Nephron (organoid): ENCODE measurements around the gene KRTAP10-11.
"Not testable (repeated sequence)": the region's sequence is repeated elsewhere in the genome, so short reads cannot be mapped to it uniquely, and the experiment has no call there.

Experiments
- H3K27ac Mint-ChIP-seq, 3 experiments: 2 replicates each; pipeline ENCODE4 v1.8.0; 2020; ENCODE audit warnings: mixed read lengths in 3 of 3, mild to moderate bottlenecking in 2 of 3, moderate library complexity in 1 of 3
- H3K27me3 Mint-ChIP-seq: 2 replicates; pipeline ENCODE4 v1.8.0; 2021; ENCODE audit warnings: low read depth, mild to moderate bottlenecking, moderate library complexity, mixed read lengths
- H3K36me3 Mint-ChIP-seq: 2 replicates; pipeline ENCODE4 v1.8.0; 2020; ENCODE audit warnings: low read depth, mixed read lengths
- H3K4me1 Mint-ChIP-seq: 2 replicates; pipeline ENCODE4 v1.8.0; 2020; ENCODE audit warnings: mixed read lengths
- H3K4me3 Mint-ChIP-seq, 3 experiments: 2 replicates each; pipeline ENCODE4 v1.8.0; 2020; ENCODE audit warnings: mild to moderate bottlenecking in 3 of 3, mixed read lengths in 3 of 3, moderate library complexity in 2 of 3
- H3K9me3 Mint-ChIP-seq: 2 replicates; pipeline ENCODE4 v1.8.0; 2020; ENCODE audit warnings: mixed read lengths
- TF ChIP-seq, protein P1 (sequence below), 3 experiments: fragments of 200-600 bp; sonication (generic); IDR thresholded peaks; one replicate each; pipeline ENCODE4 v1.5.0; 2021; ENCODE audit warnings: antibody characterized with exemption in 3 of 3; ENCODE audit not compliant: unreplicated experiment in 3 of 3

Gene KRTAP10-11

DNA sequence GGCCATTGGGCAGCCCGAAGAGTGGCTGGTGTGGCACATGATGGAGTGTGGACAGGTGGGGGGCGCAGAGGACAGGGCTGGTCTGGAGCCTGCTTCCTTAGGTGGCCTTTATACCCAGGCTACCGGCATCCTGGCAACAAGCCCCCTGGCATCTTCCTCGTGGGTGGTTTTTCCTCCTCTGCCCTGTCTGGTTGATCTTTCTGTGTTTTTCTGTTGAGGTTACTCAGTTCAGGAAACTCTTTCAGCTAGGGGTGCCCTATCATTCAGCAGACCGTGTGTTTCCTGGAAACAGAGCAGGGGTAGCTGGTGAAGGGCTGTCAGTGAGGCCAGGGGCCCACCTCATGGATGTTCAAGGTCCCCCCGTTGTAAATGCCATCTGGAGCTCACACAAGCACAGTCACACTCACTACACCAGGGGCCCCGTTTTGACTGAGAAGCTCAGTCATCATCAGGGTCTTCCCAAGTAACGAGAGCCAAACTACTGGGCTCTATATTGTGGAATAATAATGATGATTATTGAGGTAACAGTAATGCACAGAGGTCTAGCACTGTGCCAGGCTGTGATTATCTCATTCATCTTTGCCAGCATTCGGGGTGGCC, 8.5 kb downstream of the KRTAP10-11 start, which contains the start of gene KRTAP12-4:
Gene KRTAP12-4, minus strand, starts transcription at position 84 of the 600 bp plus-strand sequence. Its CDS starts 45 bp downstream, at position 39.
- Mint-ChIP-seq H3K4me1 (no peaks in the 10 kb centered on the region), H3K36me3 (no peaks in the 10 kb centered on the region)

DNA sequence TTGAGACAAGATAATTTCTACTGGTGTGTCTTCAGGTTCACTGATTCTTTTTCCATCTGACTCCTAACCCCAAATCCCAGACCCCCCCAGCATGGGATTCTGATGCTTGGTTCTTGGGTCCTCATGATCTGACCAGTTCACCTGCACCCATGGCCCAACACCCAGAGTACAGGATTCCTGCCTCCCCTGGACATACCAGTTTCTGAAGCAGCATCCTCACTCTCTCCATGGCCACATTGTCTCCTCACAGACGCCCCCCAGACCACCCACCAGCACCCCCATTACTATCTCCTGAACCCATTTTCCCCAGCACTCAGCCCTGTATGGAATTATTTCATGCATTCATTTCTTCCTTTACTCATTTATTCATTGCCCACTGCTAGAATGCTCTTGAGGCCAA, 10.7 kb downstream of the KRTAP10-11 start:
- Mint-ChIP-seq H3K27me3 (peaks cover 9% of the 10 kb centered on the region), H3K9me3 (peaks cover 41% of the 10 kb centered on the region), H3K36me3 (no peaks in the 10 kb centered on the region), H3K27ac (no peak overlapping the region), H3K4me1 (no peaks in the 10 kb centered on the region), H3K4me3 (no peak overlapping the region)
- TF ChIP-seq, protein P1, sequence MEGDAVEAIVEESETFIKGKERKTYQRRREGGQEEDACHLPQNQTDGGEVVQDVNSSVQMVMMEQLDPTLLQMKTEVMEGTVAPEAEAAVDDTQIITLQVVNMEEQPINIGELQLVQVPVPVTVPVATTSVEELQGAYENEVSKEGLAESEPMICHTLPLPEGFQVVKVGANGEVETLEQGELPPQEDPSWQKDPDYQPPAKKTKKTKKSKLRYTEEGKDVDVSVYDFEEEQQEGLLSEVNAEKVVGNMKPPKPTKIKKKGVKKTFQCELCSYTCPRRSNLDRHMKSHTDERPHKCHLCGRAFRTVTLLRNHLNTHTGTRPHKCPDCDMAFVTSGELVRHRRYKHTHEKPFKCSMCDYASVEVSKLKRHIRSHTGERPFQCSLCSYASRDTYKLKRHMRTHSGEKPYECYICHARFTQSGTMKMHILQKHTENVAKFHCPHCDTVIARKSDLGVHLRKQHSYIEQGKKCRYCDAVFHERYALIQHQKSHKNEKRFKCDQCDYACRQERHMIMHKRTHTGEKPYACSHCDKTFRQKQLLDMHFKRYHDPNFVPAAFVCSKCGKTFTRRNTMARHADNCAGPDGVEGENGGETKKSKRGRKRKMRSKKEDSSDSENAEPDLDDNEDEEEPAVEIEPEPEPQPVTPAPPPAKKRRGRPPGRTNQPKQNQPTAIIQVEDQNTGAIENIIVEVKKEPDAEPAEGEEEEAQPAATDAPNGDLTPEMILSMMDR (IDR thresholded peaks at IDR 0.05; ENCODE audit: unreplicated experiment in 3 of 3), result no peak

More for the DNA sequence above, 8.5 kb downstream of the KRTAP10-11 start, which contains the start of gene KRTAP12-4:
- peaks cover 14% of the 10 kb centered on the region for H3K27me3 Mint-ChIP-seq
- H3K9me3 Mint-ChIP-seq, result peaks cover 34% of the 10 kb centered on the region
- H3K4me3 Mint-ChIP-seq, result no peak within 1 kb of the TSS
- no peak within 1 kb of the TSS for H3K27ac Mint-ChIP-seq
- TF ChIP-seq, protein P1 (IDR thresholded peaks at IDR 0.05; ENCODE audit: unreplicated experiment in 3 of 3), result no peak

DNA sequence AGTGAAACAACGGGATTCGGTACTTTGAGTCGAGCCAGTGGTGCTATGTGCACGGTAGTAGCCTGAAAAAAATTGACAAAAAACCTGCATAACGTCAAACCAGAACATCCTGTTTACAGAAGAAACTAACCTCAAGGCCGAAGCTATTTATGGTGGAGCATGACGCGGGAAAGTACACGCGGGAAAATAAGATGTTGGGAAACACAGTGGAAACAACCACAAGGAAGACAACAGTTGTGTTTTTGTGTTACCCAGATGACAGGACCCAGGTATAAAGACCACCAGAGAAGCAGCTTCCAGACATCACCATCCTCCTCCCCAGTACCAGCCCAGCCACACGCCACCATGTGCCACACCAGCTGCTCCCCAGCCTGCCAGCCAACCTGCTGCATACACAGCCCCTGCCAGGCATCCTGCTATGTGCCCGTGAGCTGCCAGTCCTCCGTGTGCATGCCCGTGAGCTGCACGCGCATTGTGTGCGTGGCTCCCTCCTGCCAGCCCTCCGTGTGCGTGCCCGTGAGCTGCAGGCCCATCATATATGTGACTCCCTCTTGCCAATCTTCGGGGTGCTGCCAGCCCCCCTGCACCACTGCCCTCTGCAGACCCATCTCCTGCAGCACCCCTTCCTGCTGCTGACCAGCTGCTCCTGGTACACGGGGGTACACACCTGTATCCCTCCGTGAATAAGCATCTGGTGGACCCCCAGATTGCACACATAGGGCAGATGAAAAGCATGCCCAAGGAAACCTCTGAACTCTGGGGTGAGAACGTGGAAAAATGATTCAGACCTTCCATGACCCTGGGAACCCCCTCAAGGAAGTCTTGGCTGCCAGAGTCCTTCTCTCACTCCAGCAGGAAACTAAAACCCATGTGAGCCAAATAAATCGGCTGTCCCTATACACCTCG, 11.7 kb downstream of the KRTAP10-11 start, which contains the start of gene KRTAP12-3:
Gene KRTAP12-3, plus strand, starts transcription at position 298 of the 906 bp plus-strand sequence. Its CDS starts 48 bp downstream, at position 346.
- no peak within 1 kb of the TSS for H3K4me3 Mint-ChIP-seq
- no peaks in the 10 kb centered on the region for H3K4me1 Mint-ChIP-seq
- H3K27ac Mint-ChIP-seq, result no peak within 1 kb of the TSS
- peaks cover 43% of the 10 kb centered on the region for H3K9me3 Mint-ChIP-seq
- no peaks in the 10 kb centered on the region for H3K36me3 Mint-ChIP-seq
- H3K27me3 Mint-ChIP-seq, result peaks cover 6% of the 10 kb centered on the region
- TF ChIP-seq, protein P1 (IDR thresholded peaks at IDR 0.05; ENCODE audit: unreplicated experiment in 3 of 3), result no peak

DNA sequence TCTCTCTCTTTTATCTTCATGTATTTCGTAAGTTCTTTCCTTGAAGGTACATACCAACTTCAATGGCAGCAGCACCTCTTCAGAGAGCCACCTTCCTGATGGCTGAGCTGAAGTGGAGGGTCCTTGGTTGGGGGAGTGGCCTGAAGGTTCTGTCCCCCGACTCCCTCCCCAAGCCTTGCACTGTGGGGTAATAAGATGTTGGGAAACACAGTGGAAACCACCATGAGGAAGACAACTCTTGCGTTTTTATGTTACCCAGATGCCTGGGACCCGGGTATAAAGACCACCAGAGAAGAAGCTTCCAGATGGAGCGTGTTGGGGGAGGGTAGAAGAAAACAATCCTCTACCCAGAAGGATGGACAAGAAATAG, 12.3 kb downstream of the KRTAP10-11 start:
- TF ChIP-seq, protein P1 (IDR thresholded peaks at IDR 0.05; ENCODE audit: unreplicated experiment in 3 of 3), result no peak
- H3K9me3 Mint-ChIP-seq, result peaks cover 42% of the 10 kb centered on the region
- peaks cover 4% of the 10 kb centered on the region for H3K27me3 Mint-ChIP-seq
- H3K4me3 Mint-ChIP-seq, result no peak overlapping the region
- no peaks in the 10 kb centered on the region for H3K4me1 Mint-ChIP-seq
- H3K27ac Mint-ChIP-seq, result no peak overlapping the region
- no peaks in the 10 kb centered on the region for H3K36me3 Mint-ChIP-seq

DNA sequence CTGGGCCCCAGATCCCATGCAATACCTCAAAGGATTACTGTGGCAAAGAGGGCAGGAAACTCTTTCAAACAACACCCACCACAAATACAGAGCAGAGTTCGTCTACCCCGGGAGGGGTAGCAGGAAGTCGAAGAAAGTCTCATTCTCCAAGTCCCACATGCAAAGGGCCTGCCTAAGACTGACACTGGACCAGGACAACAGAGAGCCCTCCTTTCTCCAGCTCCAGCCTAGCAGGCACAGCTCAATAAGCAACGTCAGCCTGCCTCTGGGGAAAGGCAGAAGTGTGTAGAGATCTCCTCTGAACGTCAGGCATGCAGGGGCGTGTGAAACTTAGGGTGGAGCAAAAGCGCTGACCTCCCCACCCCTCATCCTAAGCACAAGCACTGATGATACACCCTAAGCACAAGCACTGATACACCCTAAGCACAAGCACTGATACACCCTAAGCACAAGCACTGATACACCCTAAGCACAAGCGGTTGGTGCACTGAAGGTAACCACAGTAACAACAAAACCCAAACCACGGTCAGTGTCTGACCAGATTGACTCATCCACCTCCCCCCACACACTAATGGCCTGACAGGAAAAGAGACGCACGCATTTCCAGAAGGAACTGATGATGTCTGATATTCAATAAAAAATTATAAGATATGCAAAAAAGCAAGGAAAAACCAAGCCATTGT, 12.8 kb downstream of the KRTAP10-11 start:
- Mint-ChIP-seq H3K36me3 (no peaks in the 10 kb centered on the region), H3K4me3 (no peak overlapping the region), H3K9me3 (peaks cover 38% of the 10 kb centered on the region), H3K27ac (no peak overlapping the region), H3K27me3 (peaks cover 4% of the 10 kb centered on the region), H3K4me1 (no peaks in the 10 kb centered on the region)
- TF ChIP-seq, protein P1 (IDR thresholded peaks at IDR 0.05; ENCODE audit: unreplicated experiment in 3 of 3), result no peak

DNA sequence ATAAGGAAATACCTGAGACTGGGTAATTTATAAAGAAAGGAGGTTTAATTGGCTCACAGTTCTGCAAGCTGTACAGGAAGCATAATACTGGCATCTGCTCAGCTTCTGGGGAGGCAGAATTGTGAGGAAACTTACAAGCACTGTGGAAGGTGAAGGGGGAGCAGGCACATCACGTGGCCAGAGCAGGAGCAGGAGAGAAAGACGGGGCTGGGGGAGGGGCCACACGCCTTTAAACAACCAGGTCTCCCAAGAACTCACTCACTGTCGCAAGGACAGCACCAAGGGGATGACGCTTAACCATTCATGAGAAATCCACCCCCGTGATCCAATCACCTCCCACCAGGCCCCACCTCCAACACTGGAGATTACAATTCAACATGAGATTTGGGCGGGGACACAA, 15.4 kb downstream of the KRTAP10-11 start:
- H3K36me3 Mint-ChIP-seq, H3K27ac Mint-ChIP-seq, H3K4me3 Mint-ChIP-seq, H3K4me1 Mint-ChIP-seq: not testable (repeated sequence)
- Mint-ChIP-seq H3K9me3 (peaks cover 33% of the 10 kb centered on the region), H3K27me3 (peaks cover 12% of the 10 kb centered on the region)
